Breast epithelium (tissue), 3 donors: ENCODE results near the gene GRB14.

ENCODE experiments used
- CTCF ChIP-seq, 3 donors: fragments of 450-650 bp; IDR thresholded peaks; one replicate each; pipeline ENCODE4 v1.5.1; 2016 to 2017; ENCODE audit warnings: antibody characterized with exemption in 3 of 3, mild to moderate bottlenecking in 3 of 3, moderate library complexity in 3 of 3
- POLR2A ChIP-seq: fragments of 450-650 bp; IDR thresholded peaks from one replicate; pipeline ENCODE4 v1.6.1; 2016; ENCODE audit warnings: antibody characterized with exemption, mild to moderate bottlenecking, moderate library complexity
- POLR2AphosphoS5 ChIP-seq, 3 donors: sonication (generic); formaldehyde crosslinking; IDR thresholded peaks; one replicate each; pipeline ENCODE4 v1.6.1; 2017; ENCODE audit warnings: antibody characterized with exemption in 3 of 3

GRCh38 chr2:164561416-164561815 lies 59.9 kb downstream of the GRB14 start:
- TF ChIP-seq CTCF (IDR thresholded peaks at IDR 0.05) (no peak), POLR2A (no peak), POLR2AphosphoS5 (IDR thresholded peaks at IDR 0.05) (no peak)
